HG02623 (cell line): ENCODE measurements around the gene SLC6A3.
"Not testable (repeated sequence)": the region's sequence is repeated elsewhere in the genome, so short reads cannot be mapped to it uniquely, and the experiment has no call there.

ENCODE experiments used
- ATAC-seq: cut with Tn5 transposase; IDR thresholded peaks from one replicate; pipeline ENCODE4 v1.9.1; 2021; ENCODE audit warnings: moderate library complexity; ENCODE audit not compliant: unreplicated experiment

The SLC6A3 gene

DNA sequence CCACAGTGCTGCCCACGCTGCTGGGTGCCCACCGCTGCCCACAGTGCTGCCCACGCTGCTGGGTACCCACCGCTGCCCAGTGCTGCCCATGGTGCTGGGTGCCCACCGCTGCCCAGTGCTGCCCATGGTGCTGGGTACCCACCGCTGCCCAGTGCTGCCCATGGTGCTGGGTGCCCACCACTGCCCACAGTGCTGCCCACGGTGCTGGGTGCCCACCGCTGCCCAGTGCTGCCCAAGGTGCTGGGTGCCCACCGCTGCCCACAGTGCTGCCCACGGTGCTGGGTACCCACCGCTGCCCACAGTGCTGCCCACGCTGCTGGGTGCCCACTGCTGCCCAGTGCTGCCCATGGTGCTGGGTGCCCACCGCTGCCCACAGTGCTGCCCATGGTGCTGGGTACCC, 22.7 kb downstream of the SLC6A3 start:
- not testable (repeated sequence) for ATAC-seq

DNA sequence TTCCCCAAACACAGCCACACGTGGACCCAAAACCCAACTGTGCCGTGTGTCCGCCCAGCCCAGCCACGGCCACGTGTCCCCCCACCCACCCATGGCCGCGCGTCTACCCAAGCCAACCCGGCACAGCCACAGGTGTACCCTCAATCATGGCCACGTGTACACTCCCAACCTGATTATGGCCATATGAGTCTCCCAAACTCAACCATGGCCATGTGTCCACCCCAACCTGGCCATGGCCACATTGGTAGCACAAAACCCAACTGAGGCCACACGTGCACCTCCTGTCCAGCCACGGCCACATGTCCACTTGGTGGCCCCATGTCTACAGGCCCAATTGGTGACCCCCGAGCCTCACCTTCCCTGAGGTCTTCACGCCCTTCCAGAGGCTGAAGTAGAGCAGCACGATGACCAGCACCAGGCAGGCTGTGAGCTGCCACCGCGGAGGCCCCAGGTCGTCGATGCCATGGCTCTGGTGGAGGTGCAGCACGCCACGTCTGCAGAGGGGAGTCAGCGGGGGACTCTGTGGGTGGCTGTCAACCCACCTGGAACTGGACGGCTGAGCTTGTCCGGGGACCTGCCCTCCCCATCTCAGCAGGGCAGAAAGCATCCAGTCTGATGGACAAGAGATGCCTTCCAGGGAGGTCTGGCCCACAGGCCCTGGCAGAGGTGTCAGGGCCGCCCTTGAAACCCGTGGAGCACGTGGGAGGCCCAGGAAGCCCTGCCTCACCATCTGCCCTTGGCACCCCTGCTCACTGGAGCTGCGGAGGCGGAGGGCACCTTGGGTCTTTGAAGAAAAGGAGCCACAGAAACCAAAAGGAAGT, 23.5 kb downstream of the SLC6A3 start:
- no peak for ATAC-seq

DNA sequence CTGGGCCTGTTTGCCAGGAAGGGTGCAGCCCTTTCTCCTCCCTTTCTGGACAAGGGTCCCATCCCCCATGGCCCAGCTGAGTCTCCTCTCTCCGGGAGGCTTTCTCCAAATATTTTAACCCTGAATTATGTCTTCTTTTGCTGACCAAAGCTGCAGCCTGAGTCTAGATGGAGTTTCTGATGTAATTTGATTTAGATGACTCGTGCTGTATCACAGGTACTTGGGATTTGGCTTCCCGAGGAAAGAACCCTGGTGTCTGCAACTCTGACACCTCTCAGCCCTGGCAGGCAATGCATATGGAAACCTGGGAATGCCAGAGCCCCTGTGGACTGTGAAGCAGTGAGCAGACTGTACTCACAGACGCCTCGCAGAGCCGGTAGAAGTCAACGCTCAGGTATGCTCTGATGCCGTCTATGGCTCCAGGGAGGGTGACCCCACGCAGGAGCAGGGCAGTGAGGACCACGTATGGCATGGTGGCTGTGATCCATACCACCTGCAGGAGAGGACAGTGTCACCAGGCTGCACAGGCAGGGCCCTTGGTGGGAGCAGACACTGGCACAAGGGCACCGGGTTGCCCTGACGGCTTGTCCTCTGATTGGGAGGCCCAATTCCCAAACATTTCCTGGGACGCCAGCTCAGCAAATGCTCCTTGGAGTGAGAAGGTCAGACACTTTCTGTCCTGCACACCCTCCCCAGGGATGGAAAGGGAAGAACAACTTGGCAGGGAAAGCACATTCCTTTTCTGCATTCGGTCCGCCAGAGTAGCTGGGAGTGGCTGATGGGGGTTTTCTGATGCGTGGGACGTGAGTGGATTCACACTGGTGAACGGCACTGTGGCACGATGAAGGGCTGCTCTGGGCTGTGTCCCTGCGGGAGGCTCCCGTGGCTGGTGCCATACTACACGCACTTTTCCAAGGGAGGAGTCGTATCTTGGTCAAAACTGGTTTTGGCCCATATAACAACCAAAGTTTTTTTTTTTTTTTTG, 24.7 kb downstream of the SLC6A3 start:
- ATAC-seq: no peak

DNA sequence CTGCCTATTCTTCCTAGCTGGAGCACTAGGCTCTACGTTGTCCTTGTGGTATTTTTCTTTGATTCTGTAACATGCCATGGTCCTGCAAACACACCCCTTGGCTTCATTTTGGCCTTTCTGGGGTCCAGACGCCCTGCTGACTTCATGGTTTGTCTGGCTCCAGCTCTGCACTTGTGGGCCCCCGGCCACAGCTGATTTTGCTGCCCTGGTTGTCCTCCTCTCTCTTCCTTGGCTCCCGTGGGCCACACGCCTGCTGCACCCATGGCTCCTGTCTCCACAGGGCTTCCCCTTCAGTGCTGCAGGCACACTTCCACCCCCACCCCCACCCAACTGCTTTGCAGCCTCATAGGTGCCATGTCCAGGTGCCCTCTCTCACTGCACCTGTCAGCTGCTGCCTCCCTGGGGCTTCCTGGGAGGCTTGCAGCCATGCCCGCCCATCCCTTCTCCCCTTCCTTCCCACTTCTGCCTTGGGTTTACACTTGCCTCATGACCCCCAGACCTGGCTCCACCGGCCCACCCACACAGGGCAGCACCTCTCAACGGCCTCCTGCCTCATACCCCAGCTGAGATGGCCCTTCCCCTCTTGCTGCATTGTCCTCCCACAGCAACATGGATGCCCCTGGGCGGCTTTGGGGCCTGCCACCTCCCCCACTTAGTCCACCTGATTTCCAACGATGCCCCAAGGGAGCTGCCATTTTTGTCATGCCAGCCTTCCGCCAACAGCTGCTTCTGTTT, 25.6 kb downstream of the SLC6A3 start:
- no peak for ATAC-seq

DNA sequence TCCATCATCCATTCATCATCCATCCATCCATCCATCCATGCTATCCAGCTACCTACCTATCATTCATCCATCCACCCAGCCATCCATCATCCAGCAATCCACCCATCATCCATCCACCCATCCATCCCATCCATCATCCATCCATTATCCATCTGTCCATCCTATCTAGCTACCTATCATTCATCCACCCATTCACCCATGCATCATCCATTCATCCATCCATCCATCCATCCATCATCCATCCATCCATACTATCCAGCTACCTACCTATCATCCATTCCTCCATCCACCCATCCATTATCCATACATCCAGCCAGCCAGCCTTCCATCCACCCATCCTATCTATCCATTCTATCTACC, 26.3 kb downstream of the SLC6A3 start:
- ATAC-seq: no peak

DNA sequence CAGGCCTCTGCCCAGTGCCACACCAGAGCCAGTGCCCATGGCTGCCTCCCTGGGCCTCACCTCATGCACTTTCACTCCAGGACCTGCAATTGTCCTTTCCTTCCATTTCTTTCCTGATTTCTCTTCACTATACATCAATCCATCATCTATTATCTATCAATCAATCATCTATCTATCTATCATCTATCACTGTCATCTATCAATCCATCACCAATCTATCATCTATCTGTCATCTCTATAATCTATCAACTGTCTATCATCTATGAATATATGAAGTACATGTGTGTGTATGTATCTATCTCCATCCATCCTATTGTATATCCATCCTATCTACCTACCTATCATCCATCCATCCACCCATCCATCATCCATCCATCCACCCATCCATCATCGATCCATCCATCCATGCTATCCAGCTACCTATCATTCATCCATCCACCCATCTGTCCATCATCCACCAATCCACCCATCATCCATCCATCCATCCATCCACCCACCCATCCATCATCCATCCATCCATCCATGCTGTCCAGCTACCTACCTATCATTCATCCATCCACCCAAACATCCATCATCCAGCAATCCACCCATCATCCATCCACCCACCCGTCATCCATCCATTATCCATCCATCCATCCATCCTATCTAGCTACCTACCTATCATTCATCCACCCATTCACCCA, 26.9 kb downstream of the SLC6A3 start:
- ATAC-seq: no peak

DNA sequence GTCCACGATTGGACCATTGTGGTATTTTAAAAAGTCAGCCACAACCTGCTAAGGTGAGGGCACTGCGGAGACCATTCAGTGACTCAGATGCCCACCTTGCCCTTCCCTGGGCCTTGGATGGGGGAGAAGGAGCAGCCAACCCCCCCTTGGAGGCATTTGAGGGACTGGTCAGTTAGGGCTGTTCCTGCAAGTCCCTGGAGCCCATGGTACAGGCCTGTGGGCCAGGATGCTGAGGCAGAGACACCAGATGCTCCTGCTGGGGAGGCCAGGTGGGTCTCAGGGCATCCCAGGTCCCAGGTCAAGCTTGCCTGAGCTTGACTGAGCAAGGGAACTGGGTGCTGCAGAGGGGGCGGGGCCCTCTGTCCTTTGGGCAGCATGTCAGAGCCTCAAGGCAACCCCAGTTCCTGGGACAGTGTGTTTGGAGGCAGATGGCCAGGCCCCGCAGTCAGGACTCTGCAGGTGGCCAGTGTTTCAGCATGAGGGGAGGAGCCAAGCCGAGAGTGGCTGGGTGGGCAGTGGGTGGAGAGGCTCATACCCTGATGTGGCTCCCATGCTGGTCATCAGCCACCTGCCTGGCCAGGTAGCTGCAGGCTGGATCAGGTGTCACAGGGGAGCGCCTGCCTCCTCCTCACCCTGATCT, 27.5 kb downstream of the SLC6A3 start:
- ATAC-seq: no peak

DNA sequence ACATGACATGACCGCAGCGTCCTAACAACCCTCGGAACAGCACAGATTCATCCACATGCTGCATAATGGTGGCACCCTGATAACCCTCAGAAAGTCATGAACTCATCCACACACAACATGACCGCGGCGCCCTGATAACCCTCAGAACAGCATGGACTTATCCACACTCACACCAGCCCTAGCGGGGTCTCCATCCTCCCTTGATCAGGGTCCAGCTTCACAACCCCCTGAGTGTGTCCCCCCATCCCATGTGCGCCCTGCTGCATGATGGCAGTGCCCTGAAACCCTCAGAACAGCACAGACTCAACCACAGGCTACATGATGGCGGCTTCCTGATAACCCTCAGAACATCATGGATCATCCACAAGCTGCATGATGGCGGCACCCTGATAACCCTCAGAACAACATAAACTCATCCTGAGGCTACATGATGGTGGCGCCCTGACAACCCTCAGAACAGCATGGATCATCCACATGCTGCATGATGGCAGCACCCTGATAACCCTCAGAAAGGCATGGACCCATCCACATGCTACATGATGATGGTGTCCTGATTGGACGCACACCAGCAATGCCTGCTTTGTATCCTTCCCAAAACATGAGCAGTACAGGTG, 28.3 kb downstream of the SLC6A3 start:
- no peak for ATAC-seq

DNA sequence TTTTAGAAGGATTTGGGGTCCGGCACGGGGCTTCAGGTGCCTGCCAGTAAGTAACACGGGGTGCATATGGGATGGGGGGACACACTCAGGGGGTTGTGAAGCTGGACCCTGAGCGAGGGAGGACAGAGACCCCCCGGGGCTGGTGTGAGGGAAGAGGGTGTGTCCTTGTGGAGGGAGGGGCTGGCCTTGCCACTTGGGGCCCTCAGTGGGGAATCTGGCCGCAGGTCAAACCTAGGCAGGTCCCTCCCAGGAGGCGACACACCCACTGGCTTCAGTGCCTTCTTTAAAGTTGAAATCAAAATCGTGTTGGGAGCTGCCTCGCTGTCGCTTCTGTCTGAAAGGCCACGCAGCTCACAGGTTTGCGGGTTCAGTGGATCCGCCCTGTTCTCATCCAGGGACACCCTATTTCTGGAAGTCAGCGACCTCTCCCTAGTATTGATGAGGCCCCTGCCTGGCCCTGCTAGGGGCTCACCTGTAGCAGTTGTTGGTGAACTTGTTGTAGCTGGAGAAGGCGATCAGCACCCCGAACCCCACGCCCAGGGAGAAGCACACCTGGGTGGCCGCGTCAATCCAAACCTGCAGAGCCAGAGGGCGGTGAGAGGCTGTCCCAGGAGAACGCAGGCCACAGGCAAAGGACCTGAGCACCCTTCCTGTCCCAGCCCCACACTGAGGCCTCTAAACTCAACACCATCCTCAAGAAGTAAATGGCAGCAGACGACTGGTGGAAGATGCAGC, 29.4 kb downstream of the SLC6A3 start:
- no peak for ATAC-seq

DNA sequence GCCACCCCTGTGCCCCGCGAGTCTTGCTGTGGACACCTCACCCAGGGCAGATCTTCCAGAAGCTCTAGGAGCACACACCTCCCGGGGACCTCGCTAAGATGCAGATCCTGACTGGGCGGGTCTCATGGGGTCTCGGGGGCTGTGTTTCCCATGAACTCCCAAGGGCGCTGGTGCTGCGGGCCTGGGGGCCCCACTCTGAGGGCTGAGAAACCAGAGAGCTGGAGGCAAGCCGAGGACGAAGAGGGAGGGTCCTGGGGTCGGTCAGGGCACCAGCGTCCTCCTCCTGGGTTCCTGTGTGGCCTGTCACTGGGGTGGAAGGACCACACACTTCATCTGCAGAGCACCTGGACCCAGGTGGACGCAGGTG, 30.2 kb downstream of the SLC6A3 start:
- ATAC-seq: no peak

DNA sequence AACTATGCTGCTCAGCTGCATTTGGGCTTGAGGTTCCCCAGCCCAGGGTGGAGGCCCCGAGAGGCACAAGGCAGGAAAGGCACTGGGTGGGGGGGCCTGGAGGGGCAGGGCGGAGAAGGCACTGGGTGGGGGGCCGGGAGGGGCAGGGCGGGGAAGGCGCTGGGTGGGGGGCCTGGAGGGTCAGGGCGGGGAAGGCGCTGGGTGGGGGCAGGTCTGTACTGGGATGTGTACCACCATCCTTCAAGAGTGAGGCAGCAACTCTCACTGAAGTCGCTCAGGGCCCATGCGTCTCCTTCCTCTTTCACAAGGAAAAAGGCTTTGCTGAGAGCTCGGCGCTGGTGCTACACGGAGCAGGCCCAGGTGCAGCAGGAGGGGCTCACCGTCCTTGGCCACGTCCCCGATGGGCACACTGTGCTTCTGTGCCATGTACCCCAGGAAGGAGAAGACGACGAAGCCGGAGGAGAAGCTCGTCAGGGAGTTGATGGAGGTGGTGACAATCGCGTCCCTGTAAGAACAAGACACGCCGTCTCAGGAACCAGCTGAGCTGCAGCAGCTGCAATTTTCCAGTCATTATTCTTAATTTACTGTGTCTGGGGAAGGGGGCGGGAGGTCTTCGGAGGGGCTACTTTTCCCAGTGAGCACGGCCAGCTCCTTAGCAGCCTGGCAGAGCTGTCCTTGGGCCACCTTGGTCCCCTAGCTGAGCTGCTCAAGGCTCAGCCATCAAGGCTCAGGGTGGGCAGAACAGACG, 30.8 kb downstream of the SLC6A3 start:
- no peak for ATAC-seq

DNA sequence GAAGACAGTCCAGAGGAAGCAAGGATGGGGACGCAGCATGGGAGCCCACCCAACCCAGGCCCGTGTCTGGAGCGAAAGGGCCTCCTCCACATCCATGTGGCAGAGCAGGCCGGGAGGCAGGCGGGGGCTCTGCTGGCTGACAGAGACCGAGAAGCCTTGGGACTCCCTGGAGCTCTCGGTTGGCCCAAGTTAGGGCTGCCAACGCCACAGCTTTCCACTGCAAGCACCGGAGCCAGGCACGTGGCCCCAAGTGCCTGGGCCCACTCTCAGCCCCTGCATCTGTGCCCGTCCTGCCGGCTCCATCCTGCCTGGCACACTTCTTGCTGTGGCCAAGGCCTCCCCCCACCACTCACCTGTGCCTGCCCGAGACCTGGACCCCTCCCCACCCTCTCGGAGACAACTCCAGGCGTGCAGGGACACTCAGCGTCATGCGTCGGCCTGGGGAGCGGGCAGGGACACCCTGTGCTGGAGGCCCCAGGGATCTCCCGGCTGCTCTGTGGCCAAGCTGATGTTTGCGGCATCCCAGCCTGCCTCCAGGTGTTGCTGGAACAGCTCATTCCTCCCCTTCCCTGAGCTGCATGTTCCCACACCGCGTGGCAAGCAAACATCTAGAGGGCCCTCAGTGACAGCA, 31.5 kb downstream of the SLC6A3 start:
- no peak for ATAC-seq

DNA sequence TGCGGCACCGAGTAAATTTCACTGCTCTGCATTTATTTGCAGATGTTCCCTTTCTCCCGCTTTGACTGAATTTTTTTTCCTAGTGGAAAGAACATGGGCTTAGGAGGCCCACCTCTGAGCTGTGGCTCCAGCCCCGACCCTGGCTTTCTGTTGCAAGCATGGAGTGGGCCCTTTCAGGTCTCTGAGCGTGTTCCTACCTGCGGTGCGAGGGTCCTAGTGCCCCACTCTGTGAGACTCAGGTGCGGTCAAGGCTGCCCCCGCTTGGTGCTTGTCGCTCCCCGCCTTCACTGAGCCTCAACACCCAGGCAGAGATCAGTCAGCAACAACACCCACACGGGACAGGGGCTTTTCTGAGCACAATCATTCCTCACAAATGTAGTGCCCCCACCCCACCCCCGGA, 32.0 kb downstream of the SLC6A3 start:
- ATAC-seq: no peak

DNA sequence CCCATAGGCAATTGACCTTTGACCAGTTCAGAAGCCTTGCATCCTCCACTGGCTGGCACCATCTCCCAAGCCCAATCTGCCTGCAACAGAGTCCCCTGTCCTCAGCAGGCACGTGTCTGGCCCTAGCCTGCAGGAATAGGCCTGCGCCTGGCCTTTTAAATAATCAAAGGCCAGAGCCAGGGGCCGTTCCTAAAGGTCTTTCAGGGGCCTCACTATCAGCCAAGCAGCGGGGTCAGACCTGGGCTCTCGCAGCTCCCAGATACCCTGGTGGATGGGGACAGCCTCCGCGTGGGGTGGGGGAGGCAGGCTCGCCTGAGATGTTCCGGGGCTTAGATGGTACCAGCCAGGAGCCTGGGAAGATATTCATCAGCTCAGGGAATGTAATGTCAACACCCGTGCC, 32.6 kb downstream of the SLC6A3 start:
- ATAC-seq: no peak

DNA sequence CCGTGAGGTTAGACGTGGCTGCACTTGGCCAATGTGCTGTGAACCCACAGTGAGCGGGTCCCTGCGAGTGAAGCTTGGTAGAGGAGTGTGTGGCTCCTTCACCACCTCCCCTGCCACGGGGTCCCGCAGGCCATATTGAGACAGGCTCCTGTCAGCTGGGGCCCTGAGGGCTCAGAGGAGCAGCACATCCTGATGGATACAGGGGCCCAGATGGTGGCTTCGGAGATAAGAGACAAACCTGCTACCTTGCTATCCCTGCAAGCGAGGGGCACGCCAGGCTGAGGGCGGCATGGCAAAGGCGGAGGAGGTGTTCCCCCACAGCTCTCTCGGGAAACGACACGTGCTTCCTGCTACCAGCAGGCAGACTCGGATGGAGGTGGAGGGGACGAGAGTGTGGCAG, 33.1 kb downstream of the SLC6A3 start:
- ATAC-seq: no peak

DNA sequence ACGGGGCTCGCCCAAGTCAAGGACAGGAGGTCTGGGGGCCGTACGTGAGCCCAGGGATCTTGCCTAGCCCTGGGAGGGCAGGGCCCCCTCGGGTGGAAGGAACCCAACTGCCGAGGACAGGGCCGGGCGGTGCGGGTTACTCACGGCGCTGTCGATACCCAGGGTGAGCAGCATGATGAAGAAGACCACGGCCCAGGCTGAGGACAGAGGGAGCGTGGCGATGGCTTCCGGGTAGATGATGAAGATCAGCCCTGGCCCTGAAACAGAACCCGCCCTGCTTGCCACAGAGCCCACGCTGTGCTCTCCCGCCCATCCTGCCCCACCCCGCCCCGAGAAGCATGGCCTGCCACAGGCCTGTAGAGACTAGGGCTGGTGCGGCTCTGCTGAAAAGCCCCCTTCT, 34.1 kb downstream of the SLC6A3 start:
- ATAC-seq: no peak

DNA sequence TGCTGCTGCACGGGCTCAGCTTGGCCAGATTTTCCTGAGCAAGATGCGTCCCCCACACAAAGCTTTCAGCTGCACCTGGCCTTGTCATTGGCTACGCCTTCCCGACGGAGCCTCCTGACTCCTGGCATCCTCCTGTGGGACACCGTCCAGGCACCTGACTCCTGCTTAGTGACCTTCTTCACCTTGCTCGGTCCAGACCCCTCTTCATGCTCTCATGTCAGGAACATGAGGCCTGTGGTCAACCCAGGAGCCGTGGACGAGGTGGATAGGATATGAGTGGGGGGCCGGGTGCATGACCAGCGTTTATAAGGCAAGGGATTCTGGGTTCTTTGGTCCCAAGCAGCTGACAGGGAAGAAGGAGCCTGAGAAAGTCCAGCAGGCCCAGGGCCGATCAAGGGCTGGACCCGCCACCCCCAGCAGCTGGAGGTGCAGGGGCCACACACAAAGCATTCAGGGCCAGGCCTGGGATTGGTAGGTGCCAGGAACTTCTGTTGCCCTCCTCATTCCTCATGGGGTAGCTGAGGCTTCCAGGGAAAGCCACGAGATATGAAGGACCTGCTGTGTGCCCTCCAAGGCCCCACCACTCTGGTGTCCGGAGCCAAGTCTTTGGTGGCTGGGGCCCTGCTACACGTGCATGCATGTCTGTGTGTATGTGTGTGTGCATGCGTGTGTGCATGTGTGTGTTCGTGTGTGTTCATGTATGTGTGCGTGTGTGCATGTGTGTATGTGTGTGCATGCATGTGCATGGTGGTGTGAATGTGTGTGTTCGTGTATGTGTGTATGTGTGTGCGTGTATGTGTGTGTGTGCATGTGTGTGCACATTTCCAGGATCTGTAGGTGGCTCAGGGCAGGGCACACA, 34.9 kb downstream of the SLC6A3 start:
- no peak for ATAC-seq
